Endothelial cell of umbilical vein (primary cell): ENCODE results near the gene TRPM8. TPM values are rescaled to one million over a fixed set of nuclear protein-coding genes. Genes with fewer than 3 reads are reported as not detected.

Experiments
- BruUV-seq: library from RNA; stranded (reverse); fragments of 400-500 nt; replicated peaks from 2 replicates; lab custom pipeline; 2021; lab: Mats Ljungman, UMichigan
- CTCF ChIA-PET: fragments of 300-600, 350-600 bp; sonication (Branson Sonifier 250); formaldehyde crosslinking; loops from one replicate; lab custom pipeline; 2021; ENCODE audit warnings: antibody characterized with exemption, inconsistent platforms; lab: Charles Lee
- POLR2A ChIA-PET: fragments of 300-600, 350-600 bp; sonication (Branson Sonifier 250); formaldehyde crosslinking; loops from one replicate; lab custom pipeline; 2021; ENCODE audit warnings: antibody characterized with exemption, inconsistent platforms; lab: Charles Lee
- DNase-seq: peaks from one replicate; pipeline ENCODE4 v3.0.0-alpha.2; 2011; ENCODE audit warnings: low read depth, low spot score
- FAIRE-seq: peaks from 2 replicates; lab custom pipeline; 2011; peaks lifted over from hg19 to GRCh38; lab: Jason Lieb, UNC
- H2AFZ ChIP-seq: 2 replicates; pipeline ENCODE4 v1.6.0; 2012; ENCODE audit warnings: low read depth, low read length, control low read depth, inconsistent platforms
- H3K27ac ChIP-seq: 2 replicates; pipeline ENCODE4 v1.5.1; 2011; ENCODE audit warnings: low read depth, mild to moderate bottlenecking, control low read depth, low read length, moderate library complexity; ENCODE audit not compliant: insufficient read depth
- H3K27me3 ChIP-seq, 2 experiments: 2 replicates each; pipeline versions ENCODE4 v1.6.0 to v1.6.1; 2011; ENCODE audit warnings: low read length in 2 of 2, mixed read lengths in 1 of 2; ENCODE audit not compliant: control insufficient read depth in 2 of 2, insufficient read depth in 2 of 2
- H3K36me3 ChIP-seq, 2 experiments: 2 replicates in 1 of 2; 3 replicates in 1 of 2; pipeline ENCODE4 v1.5.1; 2011; ENCODE audit warnings: low read length in 2 of 2, mild to moderate bottlenecking in 1 of 2, moderate library complexity in 1 of 2; ENCODE audit not compliant: control insufficient read depth in 2 of 2, insufficient read depth in 2 of 2; ENCODE audit errors: extremely low read depth in 1 of 2
- H3K4me1 ChIP-seq: 3 replicates; pipeline ENCODE4 v1.5.1; 2011; ENCODE audit warnings: mild to moderate bottlenecking, low read length; ENCODE audit not compliant: control insufficient read depth, insufficient read depth; ENCODE audit errors: extremely low read depth
- H3K4me2 ChIP-seq: 2 replicates; pipeline ENCODE4 v1.6.1; 2011; ENCODE audit warnings: low read length, control low read depth, mixed read lengths; ENCODE audit not compliant: insufficient read depth
- H3K4me3 ChIP-seq, 3 experiments: fragments of 200-600 bp in 1 of 3; sonication (generic), shearing (Covaris generic) in 1 of 3; replicated peaks in 1 of 3; 2 replicates each; pipeline ENCODE4 v1.5.1; 2011 to 2016; ENCODE audit warnings: control low read depth in 3 of 3, low read length in 3 of 3, mild to moderate bottlenecking in 2 of 3, inconsistent platforms in 1 of 3, low read depth in 1 of 3, moderate library complexity in 1 of 3; ENCODE audit not compliant: insufficient read depth in 1 of 3
- H3K79me2 ChIP-seq: 2 replicates; pipeline ENCODE4 v1.6.0; 2012; ENCODE audit warnings: low read length, inconsistent platforms; ENCODE audit not compliant: control insufficient read depth, insufficient read depth
- H3K9ac ChIP-seq: replicated peaks from 2 replicates; pipeline ENCODE3; 2011; ENCODE audit warnings: low read length, control low read depth; ENCODE audit not compliant: insufficient read depth; ENCODE audit errors: extremely low read depth
- H3K9me1 ChIP-seq: replicated peaks from 3 replicates; pipeline ENCODE4 v1.6.0; 2011; ENCODE audit warnings: mild to moderate bottlenecking, low read length; ENCODE audit not compliant: control insufficient read depth, insufficient read depth; ENCODE audit errors: extremely low read depth
- H3K9me3 ChIP-seq: replicated peaks from 2 replicates; pipeline ENCODE4 v1.5.1; 2012; ENCODE audit warnings: low read length, inconsistent platforms; ENCODE audit not compliant: control insufficient read depth, insufficient read depth
- H4K20me1 ChIP-seq: replicated peaks from 2 replicates; pipeline ENCODE3; 2011; ENCODE audit warnings: mild to moderate bottlenecking, low read length; ENCODE audit not compliant: control insufficient read depth, insufficient read depth; ENCODE audit errors: extremely low read depth
- CTCF ChIP-seq, 2 donors: IDR thresholded peaks; 1 replicate in 1 of 2; 2 replicates in 1 of 2; pipeline ENCODE4 v1.5.1; 2011; ENCODE audit warnings: low read length in 2 of 2, mild to moderate bottlenecking in 2 of 2, moderate library complexity in 2 of 2, control low read depth in 1 of 2, inconsistent platforms in 1 of 2, low read depth in 1 of 2; ENCODE audit not compliant: insufficient read depth in 1 of 2; ENCODE audit errors: extremely low read depth in 1 of 2
- EZH2 ChIP-seq: IDR thresholded peaks from 2 replicates; pipeline ENCODE4 v1.6.1; 2012; ENCODE audit warnings: borderline replicate concordance, low read depth, mild to moderate bottlenecking, moderate library complexity, low read length, inconsistent platforms; ENCODE audit not compliant: severe bottlenecking
- FOS ChIP-seq: IDR thresholded peaks from 2 replicates; pipeline ENCODE4 v1.6.1; 2011; ENCODE audit warnings: mild to moderate bottlenecking, low read length, moderate library complexity, borderline replicate concordance; ENCODE audit not compliant: insufficient read depth
- GATA2 ChIP-seq: IDR thresholded peaks from 2 replicates; pipeline ENCODE4 v1.7.0; 2011; ENCODE audit warnings: low read depth, mild to moderate bottlenecking, moderate library complexity, mixed read lengths, low read length; ENCODE audit not compliant: insufficient read length, insufficient read depth
- JUN ChIP-seq: IDR thresholded peaks from 2 replicates; pipeline ENCODE4 v1.6.1; 2011; ENCODE audit warnings: borderline replicate concordance, low read depth; ENCODE audit not compliant: insufficient read length, insufficient read depth
- MAX ChIP-seq: IDR thresholded peaks from 2 replicates; pipeline ENCODE4 v1.6.1; 2011; ENCODE audit not compliant: insufficient read depth, insufficient read length
- MYC ChIP-seq: IDR thresholded peaks from one replicate; pipeline ENCODE4 v1.6.1; 2011; ENCODE audit warnings: mild to moderate bottlenecking, low read depth, low read length
- POLR2A ChIP-seq: IDR thresholded peaks from 2 replicates; pipeline ENCODE4 v1.6.1; 2012; ENCODE audit warnings: low read depth, mild to moderate bottlenecking, control low read depth, low read length
- POLR2AphosphoS5 ChIP-seq: IDR thresholded peaks from 2 replicates; pipeline ENCODE4 v1.6.1; 2012; ENCODE audit warnings: low read depth, mild to moderate bottlenecking, control low read depth, low read length, moderate library complexity; ENCODE audit not compliant: insufficient read depth
- dilution Hi-C: fragments of 300-500 bp; cut with MboI; formaldehyde crosslinking; loops from one replicate; pipeline ENCODE4 v1.15.0; 2019; ENCODE audit warnings: low sequenced_read_pairs; ENCODE audit not compliant: extremely low pct_ligation_motif_present
- intact Hi-C: fragments of 100-400 bp; cut with micrococcal nuclease; formaldehyde crosslinking; loops from one replicate; pipeline ENCODE4 v1.10.0; 2022
- polyA plus RNA-seq, 4 experiments: library from polyadenylated mRNA; depleted of rRNA in 3 of 4; stranded (reverse) in 3 of 4; unstranded in 1 of 4; fragments of >200 nt; gene quantifications; 2 replicates each; pipeline versions ENCODE4 v1.2.1 to v1.2.3, GENCODE V29; 2011 to 2012; ENCODE audit warnings: missing spikeins in 1 of 4
- total RNA-seq: library from RNA; stranded (reverse); gene quantifications from 2 replicates; pipeline ENCODE4 v1.2.3, GENCODE V29; 2021

TRPM8 gene
- total and polyA plus RNA-seq, 2 donors (not counting 3 experiments of a cell fraction or from before 2014, with no cell fraction given) = not detected

GRCh38 chr2:233952335-233952734 lies 35.2 kb downstream of the TRPM8 start:
- Histone ChIP-seq H3K4me2 (no peak overlapping the region), H3K9me3 (no peaks in the 10 kb centered on the region), H3K27me3 (no peaks in the 10 kb centered on the region), H4K20me1 (no peaks in the 10 kb centered on the region), H3K4me3 (no peak overlapping the region), H2AFZ (no peak overlapping the region), H3K27ac (no peak overlapping the region), H3K9ac (no peak overlapping the region), H3K36me3 (no peaks in the 10 kb centered on the region), H3K4me1 (no peaks in the 10 kb centered on the region), H3K9me1 (no peaks in the 10 kb centered on the region), H3K79me2 (no peaks in the 10 kb centered on the region)
- DNase-seq (no peak), FAIRE-seq (no peak)
- TF ChIP-seq EZH2 = no peak
- no peak for TF ChIP-seq POLR2A
- TF ChIP-seq JUN = no peak
- TF ChIP-seq FOS = no peak
- TF ChIP-seq CTCF (IDR thresholded peaks at IDR 0.05; ENCODE audit: extremely low read depth in 1 of 2, insufficient read depth in 1 of 2, low read depth in 1 of 2, low read length in 2 of 2) = no peak
- TF ChIP-seq MAX = no peak
- TF ChIP-seq GATA2 = no peak
- TF ChIP-seq MYC = no peak
- TF ChIP-seq POLR2AphosphoS5 = no peak
- BruUV-seq = no TSS peak
- intact Hi-C loops (no loop called here), dilution Hi-C loops (no loop called here)
- POLR2A ChIA-PET = no interaction called here
- CTCF ChIA-PET = no interaction called here
